GM19328 (cell line): ENCODE results near the gene GALNT3.

Experiments used
- ATAC-seq: cut with Tn5 transposase; IDR thresholded peaks from one replicate; pipeline ENCODE4 v1.9.1; 2021; ENCODE audit warnings: mild to moderate bottlenecking, moderate library complexity; ENCODE audit not compliant: unreplicated experiment

Gene GALNT3

GRCh38 chr2:165796819-165797530 lies 2.9 kb upstream of the GALNT3 start:
- ATAC-seq = no peak

GRCh38 chr2:165796129-165796528 lies 2.1 kb upstream of the GALNT3 start:
- ATAC-seq = no peak

GRCh38 chr2:165795011-165795410 lies 964 bp upstream of the GALNT3 start:
- no peak for ATAC-seq

- ATAC-seq = peak; percentile 93
Observed at GRCh38 chr2:165794536-165794928, 485 bp upstream of the GALNT3 start.

- ATAC-seq = peak; percentile 5
Observed at GRCh38 chr2:165793161-165793778, 777 bp downstream of the GALNT3 start.

GRCh38 chr2:165792104-165792454 lies 2.0 kb downstream of the GALNT3 start:
- no peak for ATAC-seq

GRCh38 chr2:165791421-165792103 lies 2.5 kb downstream of the GALNT3 start:
- no peak for ATAC-seq

- ATAC-seq = no peak
Observed at GRCh38 chr2:165790466-165790865, 3.6 kb downstream of the GALNT3 start.

- no peak for ATAC-seq
Observed at GRCh38 chr2:165787334-165787733, 6.7 kb downstream of the GALNT3 start.

GRCh38 chr2:165779706-165780105 lies 14.3 kb downstream of the GALNT3 start:
- ATAC-seq = no peak

GRCh38 chr2:165778653-165779451 lies 15.2 kb downstream of the GALNT3 start:
- ATAC-seq = no peak

- ATAC-seq = no peak
Observed at GRCh38 chr2:165778187-165778556, 15.9 kb downstream of the GALNT3 start.

- no peak for ATAC-seq
Observed at GRCh38 chr2:165777522-165778186, 16.4 kb downstream of the GALNT3 start.

GRCh38 chr2:165776796-165777195 lies 17.3 kb downstream of the GALNT3 start:
- ATAC-seq = no peak

- ATAC-seq = no peak
Observed at GRCh38 chr2:165776013-165776412, 18.0 kb downstream of the GALNT3 start.

- ATAC-seq = no peak
Observed at GRCh38 chr2:165773684-165774083, 20.4 kb downstream of the GALNT3 start.

GRCh38 chr2:165772183-165772582 lies 21.9 kb downstream of the GALNT3 start:
- no peak for ATAC-seq

GRCh38 chr2:165766326-165766927 lies 27.6 kb downstream of the GALNT3 start:
- no peak for ATAC-seq

- no peak for ATAC-seq
Observed at GRCh38 chr2:165762723-165763122, 31.3 kb downstream of the GALNT3 start.

GRCh38 chr2:165757906-165758675 lies 36.0 kb downstream of the GALNT3 start:
- no peak for ATAC-seq
